Fibroblast of lung (primary cell): ENCODE measurements around the gene PMS1.

Experiments used
- CTCF ChIP-seq, 2 donors: IDR thresholded peaks in 1 of 2; conservative IDR thresholded peaks in 1 of 2; 1 replicate in 1 of 2; 2 replicates in 1 of 2; pipeline ENCODE4 v1.5.1; 2011 to 2012; ENCODE audit warnings: low read length in 2 of 2, control low read depth in 1 of 2, inconsistent platforms in 1 of 2, low read depth in 1 of 2, mild to moderate bottlenecking in 1 of 2
- EZH2 ChIP-seq: IDR thresholded peaks from 2 replicates; pipeline ENCODE4 v1.5.1; 2012; ENCODE audit warnings: low read length, control low read depth, mild to moderate bottlenecking; ENCODE audit errors: missing control alignments

- no peak for TF ChIP-seq CTCF (conservative IDR thresholded peaks at IDR 0.05 in 1 of 2, IDR thresholded peaks at IDR 0.05 in 1 of 2; ENCODE audit: low read depth in 1 of 2, low read length in 2 of 2)
- TF ChIP-seq EZH2: no peak
Measured at GRCh38 chr2:189818249-189819038, 34.2 kb downstream of the PMS1 start.
